ENCODE results near the gene UTP20.

GRCh38 chr12:101356794-101357193 lies 76.9 kb downstream of the UTP20 start:
- TF ChIP-seq RAD21 (IDR thresholded peaks at IDR 0.05; ENCODE audit: low read length), result no peak
- no peak for TF ChIP-seq FOS (IDR thresholded peaks at IDR 0.05; ENCODE audit: low read depth, low read length)

Data from IMR-90 (cell line).